GM12878 (cell line): ENCODE results near the gene GPSM1. TPM values are rescaled to one million over a fixed set of nuclear protein-coding genes. Genes with fewer than 3 reads are reported as not detected.

Source experiments
- ATAC-seq: fragments of 200-7000 bp; cut with Tn5 transposase; 3 replicates; pipeline ENCODE4 v1.9.1; 2020; ENCODE audit warnings: mild to moderate bottlenecking, moderate library complexity
- BruUV-seq: library from RNA; stranded (reverse); fragments of 400-500 nt; replicated peaks from 2 replicates; lab custom pipeline; 2021; lab: Mats Ljungman, UMichigan
- CTCF ChIA-PET: fragments of 300-600 bp; sonication (Branson Sonifier 250); formaldehyde crosslinking; extraction: SDS; loops from one replicate; lab custom pipeline; 2021; ENCODE audit warnings: inconsistent platforms; lab: Yijun Ruan, JAX
- POLR2A ChIA-PET: fragments of 350-600 bp; formaldehyde crosslinking; extraction: SDS; loops from one replicate; lab custom pipeline; 2021; ENCODE audit warnings: inconsistent platforms; lab: Charles Lee
- RAD21 ChIA-PET: fragments of 300-600 bp; sonication (Branson Sonifier 250); formaldehyde crosslinking; loops from one replicate; lab custom pipeline; 2023; ENCODE audit warnings: antibody characterized with exemption; ENCODE audit not compliant: unreplicated experiment; lab: Charles Lee
- SMC1A ChIA-PET: fragments of 300-600 bp; sonication (Branson Sonifier 250); formaldehyde crosslinking; loops from one replicate; lab custom pipeline; 2023; ENCODE audit not compliant: unreplicated experiment, uncharacterized antibody; lab: Charles Lee
- DNase-seq: peaks from one replicate; pipeline ENCODE4 v3.0.0-alpha.2; 2011; ENCODE audit warnings: low read depth, low spot score
- FAIRE-seq: peaks from 3 replicates; lab custom pipeline; 2011; peaks lifted over from hg19 to GRCh38; lab: Jason Lieb, UNC
- H2AFZ ChIP-seq: 2 replicates; pipeline ENCODE4 v1.6.0; 2011; ENCODE audit warnings: low read depth, low read length, control low read depth; ENCODE audit not compliant: control insufficient read depth
- H3K27ac ChIP-seq: 2 replicates; pipeline ENCODE4 v1.5.1; 2011; ENCODE audit warnings: control low read depth; ENCODE audit not compliant: control insufficient read depth, insufficient read depth
- H3K27me3 ChIP-seq, 2 experiments: replicated peaks in 1 of 2; 2 replicates each; pipeline versions ENCODE4 v1.6.0 to v1.6.1; 2011; ENCODE audit warnings: low read length in 1 of 2; ENCODE audit not compliant: control insufficient read depth in 2 of 2, insufficient read depth in 2 of 2
- H3K36me3 ChIP-seq, 2 experiments: 2 replicates each; pipeline ENCODE4 v1.5.1; 2011; ENCODE audit warnings: low read length in 1 of 2; ENCODE audit not compliant: control insufficient read depth in 2 of 2, insufficient read depth in 2 of 2
- H3K4me1 ChIP-seq: 2 replicates; pipeline ENCODE4 v1.6.1; 2011; ENCODE audit warnings: mild to moderate bottlenecking, low read length, moderate library complexity, mixed read lengths; ENCODE audit not compliant: control insufficient read depth, insufficient read depth
- H3K4me2 ChIP-seq: 2 replicates; pipeline ENCODE4 v1.6.0; 2011; ENCODE audit warnings: control low read depth; ENCODE audit not compliant: control insufficient read depth, insufficient read depth
- H3K4me3 ChIP-seq: fragments of 200-600 bp; sonication (generic); 2 replicates; pipeline ENCODE4 v1.5.1; 2016
- H3K79me2 ChIP-seq: 2 replicates; pipeline ENCODE4 v1.6.0; 2011; ENCODE audit warnings: low read length; ENCODE audit not compliant: control insufficient read depth, insufficient read depth
- H3K9ac ChIP-seq: 2 replicates; pipeline ENCODE4 v1.8.0; 2011; ENCODE audit warnings: low read length, control low read depth, mixed read lengths; ENCODE audit not compliant: control insufficient read depth, insufficient read depth
- H3K9me3 ChIP-seq: replicated peaks from 3 replicates; pipeline ENCODE4 v1.5.1; 2011; ENCODE audit warnings: mild to moderate bottlenecking, low read length; ENCODE audit not compliant: control insufficient read depth, insufficient read depth
- H4K20me1 ChIP-seq: 2 replicates; pipeline ENCODE4 v1.6.0; 2011; ENCODE audit not compliant: control insufficient read depth, insufficient read depth
- BRCA1 ChIP-seq: IDR thresholded peaks from 2 replicates; pipeline ENCODE4 v1.6.1; 2011; ENCODE audit warnings: low read depth, low read length, improper control_type of control experiment
- CBX5 ChIP-seq: sonication (generic); IDR thresholded peaks from 2 replicates; pipeline ENCODE4 v1.6.1; 2016; ENCODE audit warnings: low read depth, moderate library complexity, mild to moderate bottlenecking, inconsistent platforms
- CEBPB ChIP-seq, 2 experiments: fragments of 150-350 bp in 1 of 2; IDR thresholded peaks; 2 replicates each; pipeline ENCODE4 v1.6.1; 2012 to 2014; ENCODE audit warnings: low read depth in 2 of 2, low read length in 2 of 2, borderline replicate concordance in 1 of 2, inconsistent platforms in 1 of 2
- ESRRA ChIP-seq: IDR thresholded peaks from 2 replicates; pipeline ENCODE4 v1.6.1; 2012; ENCODE audit warnings: mild to moderate bottlenecking, low read length, improper control_type of control experiment
- FOXM1 ChIP-seq: IDR thresholded peaks from 2 replicates; pipeline ENCODE4 v1.6.1; 2012; ENCODE audit warnings: low read depth, mild to moderate bottlenecking, inconsistent platforms, low read length, moderate library complexity
- GATAD2B ChIP-seq: fragments of 450-650 bp; conservative IDR thresholded peaks from 2 replicates; pipeline ENCODE4 v1.6.1; 2017; ENCODE audit warnings: low read depth, mild to moderate bottlenecking, moderate library complexity
- HCFC1 ChIP-seq: fragments of 150-350 bp; IDR thresholded peaks from 2 replicates; pipeline ENCODE4 v1.6.1; 2014; ENCODE audit warnings: low read length
- HDAC6 ChIP-seq: fragments of 200-600 bp; sonication (generic); IDR thresholded peaks from one replicate; pipeline ENCODE4 v1.8.0; 2017; ENCODE audit warnings: antibody characterized with exemption; ENCODE audit not compliant: unreplicated experiment
- NRF1 ChIP-seq: conservative IDR thresholded peaks from 2 replicates; pipeline ENCODE4 v1.6.1; 2011; ENCODE audit warnings: mild to moderate bottlenecking, low read depth, low read length, improper control_type of control experiment
- RCOR1 ChIP-seq: conservative IDR thresholded peaks from 2 replicates; pipeline ENCODE4 v1.6.1; 2012; ENCODE audit warnings: low read depth, low read length, improper control_type of control experiment
- RELA ChIP-seq: fragments of 450-650 bp; IDR thresholded peaks from 2 replicates; pipeline ENCODE4 v1.8.0; 2014; ENCODE audit warnings: borderline replicate concordance; ENCODE audit not compliant: partially characterized antibody
- SIX5 ChIP-seq: IDR thresholded peaks from 2 replicates; pipeline ENCODE4 v1.6.1; 2011; ENCODE audit warnings: mild to moderate bottlenecking, low read depth, low read length, moderate library complexity; ENCODE audit not compliant: severe bottlenecking
- SMC3 ChIP-seq: IDR thresholded peaks from 2 replicates; pipeline ENCODE4 v1.6.1; 2011; ENCODE audit warnings: low read length, improper control_type of control experiment, borderline replicate concordance
- SREBF1 ChIP-seq: IDR thresholded peaks from 2 replicates; pipeline ENCODE4 v1.6.1; 2012; ENCODE audit warnings: mild to moderate bottlenecking, low read length
- TCF12 ChIP-seq: IDR thresholded peaks from 2 replicates; pipeline ENCODE4 v1.6.1; 2011; ENCODE audit warnings: low read depth, mild to moderate bottlenecking, low read length
- WRNIP1 ChIP-seq: IDR thresholded peaks from 2 replicates; pipeline ENCODE4 v1.6.1; 2011; ENCODE audit warnings: low read depth, low read length, improper control_type of control experiment, borderline replicate concordance
- WGBS: methylation state at CpG from one replicate; pipeline ENCODE4 v1.1.6; 2016; ENCODE audit warnings: low lambda C conversion rate; ENCODE audit not compliant: insufficient replicate concordance, insufficient coverage; ENCODE audit errors: missing lambda C conversion rate; 5-methylcytosine and 5-hydroxymethylcytosine counted together
- in situ Hi-C: fragments of 300-500 bp; cut with MboI; formaldehyde crosslinking; loops from 9 replicates; pipeline ENCODE4 v1.14.3; 2018; ENCODE audit warnings: mixed read lengths
- intact Hi-C: fragments of 100-400 bp; cut with micrococcal nuclease; formaldehyde crosslinking; loops from one replicate; pipeline ENCODE4 v1.14.2; 2022; ENCODE audit not compliant: unreplicated experiment
- polyA plus RNA-seq, 11 experiments: library from polyadenylated mRNA; depleted of rRNA in 4 of 11; unstranded in 6 of 11; stranded (reverse) in 5 of 11; fragments of >200 nt; fragmentation: Nextera tagmentation in 4 of 11; fragmentation: Illumina TruSeq in 1 of 11; extraction: Ambion mirVana in 4 of 11; extraction: Trizol in 1 of 11; gene quantifications; 1 replicate in 1 of 11; 2 replicates in 10 of 11; pipeline versions ENCODE4 v1.2.1 to v1.2.3, GENCODE V29; 2011 to 2016; ENCODE audit warnings: inconsistent platforms in 2 of 11, missing spikeins in 2 of 11, low read depth in 1 of 11
- total RNA-seq, 4 experiments: library from RNA; depleted of rRNA in 3 of 4; stranded (reverse); fragments of >200 nt in 3 of 4; fragmentation: Illumina TruSeq in 1 of 4; extraction: Trizol in 1 of 4; gene quantifications; 2 replicates each; pipeline versions ENCODE4 v1.2.1 to v1.2.3, GENCODE V29; 2013 to 2021
- TF ChIP-seq, protein P1 (sequence below): IDR thresholded peaks from 2 replicates; pipeline ENCODE4 v1.6.1; 2011; ENCODE audit warnings: borderline replicate concordance, low read depth, mild to moderate bottlenecking, moderate library complexity, mixed read lengths, low read length; ENCODE audit not compliant: insufficient read depth; ENCODE audit errors: extremely low read length
- TF ChIP-seq, protein P2 (sequence below): IDR thresholded peaks from 2 replicates; pipeline ENCODE4 v1.6.1; 2011; ENCODE audit warnings: low read depth, low read length, improper control_type of control experiment, borderline replicate concordance

Gene GPSM1
- total and polyA plus RNA-seq, 10 of the 15 experiments (the other 5 are each of a cell fraction or from before 2014, with no cell fraction given) = 0.04 to 0.10 (median 0.10) TPM; not detected in 7

DNA sequence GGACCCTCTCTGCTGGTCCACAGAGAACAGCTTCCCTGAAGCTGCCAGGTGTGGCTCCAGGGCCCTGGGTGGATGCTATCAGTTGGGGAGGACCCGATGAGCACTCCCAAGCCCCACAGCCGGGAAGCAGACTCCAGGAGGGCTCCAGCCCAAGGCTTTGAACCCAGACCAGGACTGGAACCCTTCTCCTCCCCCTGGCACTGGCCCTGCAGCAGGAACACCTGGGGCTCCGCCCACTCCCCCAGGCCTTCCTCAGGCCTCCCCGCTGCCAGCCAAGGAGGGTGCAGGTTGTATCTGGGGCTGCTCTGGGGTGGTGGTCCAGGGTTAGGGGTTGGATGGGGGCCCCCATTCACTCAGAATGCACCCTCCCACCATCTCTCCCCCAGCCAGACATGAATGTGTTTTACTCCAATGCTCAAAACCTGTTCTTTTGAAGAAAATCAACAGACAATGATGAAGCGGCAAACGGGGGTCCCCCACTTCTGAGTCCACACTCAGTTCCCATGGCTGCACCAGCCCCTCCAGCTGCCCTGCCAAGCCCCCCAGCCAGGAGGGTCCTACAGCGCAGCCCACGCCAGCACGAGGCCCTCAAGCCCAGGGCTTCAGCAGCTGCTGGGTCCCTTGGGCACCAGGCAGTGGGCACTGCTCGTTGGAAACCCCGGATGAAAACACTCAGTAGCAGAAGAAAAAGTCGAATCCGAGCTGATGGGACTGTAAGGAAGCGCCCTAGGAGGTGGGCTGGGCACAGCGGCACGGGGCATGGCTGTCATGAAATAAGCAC is 46.6 kb upstream of the GPSM1 start:
- Histone ChIP-seq H3K27ac (no peak overlapping the region), H3K9me3 (no peaks in the 10 kb centered on the region), H3K4me3 (no peak overlapping the region), H3K9ac (no peak overlapping the region), H3K27me3 (no peaks in the 10 kb centered on the region), H3K36me3 (no peaks in the 10 kb centered on the region), H3K4me2 (no peak overlapping the region), H4K20me1 (no peaks in the 10 kb centered on the region), H3K4me1 (no peaks in the 10 kb centered on the region), H2AFZ (no peak overlapping the region), H3K79me2 (no peaks in the 10 kb centered on the region)
- WGBS = 19% methylated on average over 16 of the region's 16 CpGs
- intact Hi-C loops (loop anchor here (10.0 kb wide), 1 partner anchor 316 kb away; the partner anchor contains the start of gene UBAC1), in situ Hi-C loops (no loop called here)
- SMC1A ChIA-PET = no interaction called here
- no peak for ATAC-seq
- POLR2A ChIA-PET = no interaction called here
- RAD21 ChIA-PET = no interaction called here
- CTCF ChIA-PET = no interaction called here
- TF ChIP-seq ESRRA = no peak
- TF ChIP-seq TCF12 = no peak
- no peak for TF ChIP-seq RCOR1
- TF ChIP-seq RELA = no peak
- TF ChIP-seq CEBPB (IDR thresholded peaks at IDR 0.05; ENCODE audit: borderline replicate concordance in 1 of 2, low read depth in 2 of 2, low read length in 2 of 2) = no peak
- no peak for TF ChIP-seq WRNIP1
- no peak for TF ChIP-seq GATAD2B
- no peak for TF ChIP-seq HDAC6
- TF ChIP-seq HCFC1 = no peak
- TF ChIP-seq, protein P1, sequence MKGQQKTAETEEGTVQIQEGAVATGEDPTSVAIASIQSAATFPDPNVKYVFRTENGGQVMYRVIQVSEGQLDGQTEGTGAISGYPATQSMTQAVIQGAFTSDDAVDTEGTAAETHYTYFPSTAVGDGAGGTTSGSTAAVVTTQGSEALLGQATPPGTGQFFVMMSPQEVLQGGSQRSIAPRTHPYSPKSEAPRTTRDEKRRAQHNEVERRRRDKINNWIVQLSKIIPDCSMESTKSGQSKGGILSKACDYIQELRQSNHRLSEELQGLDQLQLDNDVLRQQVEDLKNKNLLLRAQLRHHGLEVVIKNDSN = no peak
- no peak for TF ChIP-seq SIX5
- TF ChIP-seq SREBF1 = no peak
- TF ChIP-seq CBX5 = no peak
- no peak for TF ChIP-seq SMC3
- TF ChIP-seq, protein P2, sequence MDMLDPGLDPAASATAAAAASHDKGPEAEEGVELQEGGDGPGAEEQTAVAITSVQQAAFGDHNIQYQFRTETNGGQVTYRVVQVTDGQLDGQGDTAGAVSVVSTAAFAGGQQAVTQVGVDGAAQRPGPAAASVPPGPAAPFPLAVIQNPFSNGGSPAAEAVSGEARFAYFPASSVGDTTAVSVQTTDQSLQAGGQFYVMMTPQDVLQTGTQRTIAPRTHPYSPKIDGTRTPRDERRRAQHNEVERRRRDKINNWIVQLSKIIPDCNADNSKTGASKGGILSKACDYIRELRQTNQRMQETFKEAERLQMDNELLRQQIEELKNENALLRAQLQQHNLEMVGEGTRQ = no peak
- no peak for TF ChIP-seq BRCA1
- TF ChIP-seq NRF1 = no peak
- no peak for TF ChIP-seq FOXM1
- BruUV-seq = no TSS peak
- DNase-seq = no peak
- no peak for FAIRE-seq
